ENCODE data around the gene ST6GALNAC6.

DNA sequence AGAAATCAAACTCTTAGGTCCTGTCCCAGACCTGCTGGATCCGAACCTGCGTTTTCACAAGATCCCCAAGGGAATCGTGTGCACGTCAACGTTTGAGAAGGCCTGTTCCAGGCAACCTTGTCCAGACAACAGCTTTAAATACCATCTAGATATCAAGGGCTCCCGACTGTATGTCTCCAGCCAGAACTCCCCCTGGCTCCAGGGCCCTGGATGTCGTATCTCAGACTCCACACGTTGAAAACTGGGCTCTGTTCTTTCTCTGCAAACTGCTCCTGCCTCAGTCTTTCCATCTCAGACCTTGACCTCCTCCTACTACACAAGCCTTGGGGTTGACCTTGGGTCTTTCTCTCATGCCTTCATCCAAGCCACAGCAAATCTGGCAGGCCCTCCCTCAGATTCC lies 39.1 kb downstream of the ST6GALNAC6 start:
- no peak for TF ChIP-seq JUNB (IDR thresholded peaks at IDR 0.05)
- TF ChIP-seq CTCF (IDR thresholded peaks at IDR 0.05): no peak
- TF ChIP-seq EP300 (IDR thresholded peaks at IDR 0.05): no peak
- no peak for TF ChIP-seq POLR2A (IDR thresholded peaks at IDR 0.05; ENCODE audit: low read length)
